8988T (cell line): ENCODE measurements around the gene SRGAP2C.
"Not testable (repeated sequence)": the region's sequence is repeated elsewhere in the genome, so short reads cannot be mapped to it uniquely, and the experiment has no call there.

Experiments
- DNase-seq: peaks from one replicate; pipeline ENCODE4 v3.0.0; 2011

SRGAP2C gene

GRCh38 chr1:121344355-121344754 lies 159.6 kb downstream of the SRGAP2C start:
- not testable (repeated sequence) for DNase-seq

DNA sequence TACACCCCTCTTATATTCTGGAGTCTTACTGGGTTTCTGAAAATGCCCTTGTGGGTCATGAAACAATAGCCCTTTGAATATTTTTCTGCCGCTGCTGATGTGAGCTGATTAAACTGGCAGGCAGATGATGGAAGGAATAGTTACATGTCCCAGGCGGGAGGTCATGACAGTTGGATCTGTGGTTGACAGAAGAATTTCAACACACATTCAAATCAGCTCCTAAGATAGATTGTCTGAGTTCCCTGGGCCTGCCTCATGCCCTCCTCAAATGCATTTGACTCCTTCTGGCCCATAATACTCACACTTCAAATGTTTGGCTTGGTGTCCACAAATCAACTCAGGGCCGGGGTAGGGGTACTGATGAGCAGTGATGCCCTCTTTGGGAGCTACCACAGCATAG lies 161.9 kb downstream of the SRGAP2C start:
- DNase-seq, result not testable (repeated sequence)

DNA sequence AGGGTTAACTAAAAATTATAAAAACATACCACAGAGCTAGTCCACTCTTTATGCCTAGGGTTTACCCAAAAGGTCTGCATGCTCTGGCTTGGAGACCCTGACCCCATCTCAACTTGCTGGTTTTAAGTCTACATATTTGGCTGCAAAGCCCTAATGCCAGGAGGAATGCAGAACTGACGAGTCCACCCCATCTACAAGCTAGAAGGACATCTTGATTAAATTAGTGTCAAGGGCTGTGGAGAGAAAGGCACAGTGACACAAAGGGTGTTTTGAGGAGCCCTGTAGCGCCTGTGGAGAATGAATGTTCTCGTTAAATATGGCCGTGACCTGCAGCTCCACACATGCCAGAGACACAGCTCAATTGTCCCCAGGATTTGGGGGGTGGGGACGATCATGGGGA lies 162.7 kb downstream of the SRGAP2C start:
- DNase-seq, result not testable (repeated sequence)

DNA sequence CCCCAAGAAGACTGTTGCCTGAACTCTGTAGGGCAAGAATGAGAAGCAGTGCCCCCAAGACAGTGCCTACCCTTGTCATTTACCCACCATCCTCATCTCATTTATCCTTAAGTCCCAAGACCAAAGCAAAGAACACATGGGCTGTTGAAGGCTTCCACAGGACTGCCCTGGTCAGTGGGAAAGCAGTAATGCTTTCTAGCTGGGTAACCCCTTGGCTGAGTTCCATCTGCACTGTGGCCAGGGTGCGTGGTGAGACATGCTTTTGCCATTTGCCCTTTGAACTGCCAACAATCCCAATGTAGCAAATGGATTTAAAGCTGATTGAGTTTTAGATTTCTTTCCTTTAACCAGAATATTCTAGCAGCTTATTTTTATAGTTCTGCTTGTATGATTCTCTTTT lies 163.3 kb downstream of the SRGAP2C start:
- not testable (repeated sequence) for DNase-seq

- DNase-seq, result not testable (repeated sequence)
Observed at GRCh38 chr1:121349332-121349967, 164.7 kb downstream of the SRGAP2C start.

GRCh38 chr1:121355711-121356420 lies 171.1 kb downstream of the SRGAP2C start:
- DNase-seq, result not testable (repeated sequence)

DNA sequence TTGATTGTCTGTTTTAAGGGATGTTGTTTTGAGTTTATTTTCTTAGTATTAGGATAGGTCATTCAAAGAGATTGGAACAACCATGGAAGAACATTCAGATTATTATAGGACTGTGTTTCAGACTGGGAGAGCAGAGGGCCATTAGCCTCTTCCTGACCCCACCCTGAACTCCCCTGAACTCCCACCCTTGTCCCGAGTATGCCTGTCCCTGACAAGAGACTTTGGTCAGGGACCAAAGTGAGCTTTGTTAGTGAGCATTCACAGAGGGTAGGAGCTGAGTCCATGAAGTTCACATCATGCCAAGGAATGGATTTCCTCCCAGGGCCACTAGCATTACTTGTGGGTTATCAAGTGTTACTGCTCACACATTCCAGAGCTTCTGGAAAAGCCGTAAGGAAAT lies 172.0 kb downstream of the SRGAP2C start:
- DNase-seq, result not testable (repeated sequence)

DNA sequence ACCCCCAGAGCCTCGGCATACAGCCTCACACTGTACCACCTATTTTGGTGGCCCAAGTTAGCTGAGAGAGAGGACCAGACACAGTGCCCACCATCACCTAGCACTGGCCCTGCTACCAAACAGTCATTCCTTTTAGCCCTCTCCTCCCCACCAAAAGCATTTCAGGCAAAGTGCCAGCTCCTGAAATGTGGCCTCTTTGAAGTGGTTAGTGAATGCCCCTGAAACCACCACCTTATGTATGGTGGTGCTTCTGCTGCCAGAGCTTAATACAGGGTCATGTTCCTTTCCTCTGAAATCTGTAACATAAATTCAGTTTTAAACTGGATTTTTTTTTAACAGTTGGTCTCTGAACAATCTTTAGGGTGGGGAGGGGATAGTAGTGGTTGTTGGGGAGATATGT lies 175.8 kb downstream of the SRGAP2C start:
- DNase-seq, result not testable (repeated sequence)

GRCh38 chr1:121361451-121362233 lies 176.9 kb downstream of the SRGAP2C start:
- not testable (repeated sequence) for DNase-seq

GRCh38 chr1:121362234-121362883 lies 177.6 kb downstream of the SRGAP2C start:
- not testable (repeated sequence) for DNase-seq

DNA sequence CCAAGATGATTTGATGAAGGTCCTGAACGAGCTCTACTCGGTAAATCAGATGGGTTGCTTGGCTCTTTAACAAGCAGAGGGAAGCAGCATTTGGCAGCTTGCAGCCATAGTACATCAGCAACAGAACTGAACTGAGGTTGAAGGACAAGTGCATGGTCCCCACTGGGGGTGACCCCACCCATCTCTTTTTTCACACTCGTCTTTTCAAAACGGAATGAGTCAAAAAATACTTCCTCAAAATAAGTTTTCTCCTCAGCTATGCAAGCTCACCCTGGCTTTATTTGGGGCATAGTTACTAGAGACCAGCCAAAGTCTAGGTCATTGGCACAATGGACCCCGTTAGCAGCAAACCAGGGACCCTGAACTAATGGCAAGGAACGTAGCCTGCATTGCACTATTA lies 180.5 kb downstream of the SRGAP2C start:
- not testable (repeated sequence) for DNase-seq

- not testable (repeated sequence) for DNase-seq
Observed at GRCh38 chr1:121365723-121366122, 180.9 kb downstream of the SRGAP2C start.

DNA sequence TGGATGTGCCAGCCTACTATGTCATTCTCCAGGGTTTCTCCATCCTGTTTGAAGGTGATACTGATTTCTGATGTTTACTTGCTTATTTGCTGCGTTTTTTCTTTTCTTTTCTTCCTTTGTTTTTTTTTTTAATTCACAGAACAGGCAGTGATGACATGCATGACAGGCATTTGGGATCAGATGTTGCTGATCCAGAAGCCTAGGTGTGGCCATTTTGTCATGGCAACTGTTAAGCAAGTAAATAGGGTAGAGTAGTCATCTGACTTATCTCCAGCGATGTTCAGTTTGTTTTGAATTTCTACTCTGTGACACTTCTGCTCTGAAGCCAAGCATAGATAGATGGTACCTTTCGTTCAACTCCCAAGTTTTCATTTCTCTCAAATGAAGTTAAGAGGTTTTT lies 181.4 kb downstream of the SRGAP2C start:
- DNase-seq, result not testable (repeated sequence)

DNA sequence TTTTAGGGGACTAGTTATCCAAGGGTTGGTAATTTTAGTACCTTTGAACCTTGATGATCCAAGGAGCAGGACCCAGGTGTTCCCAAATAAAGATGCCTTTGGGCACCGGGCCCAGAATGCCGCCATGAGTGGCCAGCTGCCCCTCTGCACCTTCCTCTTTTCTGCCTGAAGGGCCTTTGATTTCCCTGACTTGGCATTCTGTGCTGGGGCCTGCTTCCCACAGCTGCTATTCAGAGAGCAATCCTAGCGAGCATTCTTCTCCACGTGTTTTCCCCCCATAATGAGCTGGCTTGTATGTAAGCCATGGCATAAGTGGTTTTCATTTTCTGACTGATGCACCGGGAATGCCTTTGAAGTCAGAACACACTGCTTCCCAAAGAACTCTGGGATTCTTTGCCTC lies 184.1 kb downstream of the SRGAP2C start:
- DNase-seq, result not testable (repeated sequence)

DNA sequence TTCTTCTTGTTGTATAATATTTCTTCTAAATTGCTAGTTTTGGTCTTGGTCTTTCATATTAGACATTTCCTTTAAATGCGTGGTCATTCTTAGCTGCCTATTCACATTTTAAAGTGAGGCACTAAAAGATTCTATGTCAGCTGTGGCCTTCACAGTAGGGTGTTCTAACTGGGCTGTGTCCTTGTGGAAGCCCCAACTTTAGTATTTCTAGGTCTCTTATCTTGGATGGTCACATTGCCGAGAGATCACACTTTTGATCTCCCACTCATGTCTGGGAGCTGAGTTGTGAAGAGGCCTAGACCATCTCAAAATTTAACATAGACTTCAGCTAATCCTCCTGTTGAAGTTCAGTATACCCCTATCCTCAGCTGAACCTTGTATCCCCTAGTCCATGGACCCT lies 185.2 kb downstream of the SRGAP2C start:
- DNase-seq, result not testable (repeated sequence)

GRCh38 chr1:121374851-121375367 lies 190.1 kb downstream of the SRGAP2C start:
- DNase-seq, result not testable (repeated sequence)

GRCh38 chr1:121376986-121377385 lies 192.2 kb downstream of the SRGAP2C start:
- DNase-seq, result not testable (repeated sequence)

DNA sequence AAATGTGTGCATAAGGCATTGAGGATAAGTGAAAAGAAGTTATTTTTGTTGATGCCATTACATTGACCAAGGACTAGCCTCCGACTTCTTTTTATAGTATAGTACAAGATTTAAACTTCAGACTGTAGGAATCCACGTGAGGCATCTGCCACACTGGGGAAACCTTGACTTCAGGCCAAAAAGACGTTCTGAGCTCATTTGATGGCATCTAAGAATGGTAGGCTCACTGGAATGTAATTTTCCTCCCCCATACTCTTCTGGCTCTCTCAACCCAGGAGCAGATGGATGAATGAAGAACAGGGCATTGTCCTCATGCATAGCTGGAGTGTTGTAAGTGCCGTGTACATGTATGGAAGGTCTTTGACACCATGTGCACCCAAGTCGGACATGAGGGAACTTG lies 194.0 kb downstream of the SRGAP2C start:
- DNase-seq, result not testable (repeated sequence)

DNA sequence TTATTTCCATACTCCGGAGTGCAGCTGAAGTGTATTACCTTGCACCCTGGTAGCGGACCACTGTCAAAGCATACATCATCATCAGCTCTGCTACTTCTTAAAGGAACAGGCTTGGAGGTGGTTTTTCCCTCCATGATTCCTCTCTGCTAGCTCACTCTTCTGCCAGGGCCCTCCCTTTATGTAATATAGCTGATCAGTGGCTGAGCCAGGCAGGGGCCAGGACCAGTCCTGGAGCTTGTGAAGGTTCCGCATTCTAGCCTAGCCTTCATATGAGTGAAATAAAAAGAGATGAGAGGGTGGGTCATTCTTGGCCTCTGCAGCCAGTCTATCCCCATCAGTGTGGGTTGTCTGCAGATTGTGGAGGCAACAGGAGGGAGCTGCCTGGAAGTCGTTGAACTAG lies 200.0 kb downstream of the SRGAP2C start:
- DNase-seq, result not testable (repeated sequence)

- DNase-seq, result not testable (repeated sequence)
Observed at GRCh38 chr1:121385162-121385561, 200.4 kb downstream of the SRGAP2C start.

GRCh38 chr1:121385563-121386288 lies 201.0 kb downstream of the SRGAP2C start:
- DNase-seq, result not testable (repeated sequence)
